ENCODE results near the gene NOL9. TPM values are rescaled to one million over a fixed set of nuclear protein-coding genes. Genes with fewer than 3 reads are reported as not detected.

The NOL9 gene
- total RNA-seq, 1 donor from 2014 or later = 48.0 TPM

DNA sequence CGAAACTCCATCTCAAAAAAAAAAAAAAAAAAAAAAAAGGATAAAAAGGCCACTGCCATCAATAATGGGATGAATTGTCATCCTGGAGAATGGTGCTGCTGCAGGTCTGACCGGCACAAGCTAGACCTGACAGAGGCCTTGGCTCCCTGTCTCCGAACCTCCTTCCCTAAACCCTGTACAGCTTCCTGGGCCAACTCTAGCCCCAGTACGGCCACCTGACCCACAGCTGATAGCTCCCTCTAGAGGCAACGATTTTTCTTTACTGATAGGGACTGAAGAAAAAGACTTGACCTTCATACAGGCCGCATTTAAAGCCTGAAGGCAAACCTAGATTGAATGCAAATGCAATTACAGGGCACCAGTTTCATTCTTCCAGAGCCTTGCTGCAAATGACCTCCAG, 30.7 kb downstream of the NOL9 start:
- peak overlapping the region; percentile 43 for H3K27ac Mint-ChIP-seq
- no peak overlapping the region for H3K4me3 Mint-ChIP-seq
- DNase-seq (ENCODE audit: low spot score) = peak; percentile 64
- Histone ChIP-seq H3F3A (ENCODE audit: low read depth) (peaks cover 39% of the 10 kb centered on the region), H3K27ac (no peak overlapping the region), H3K9ac (no peak overlapping the region), H3K79me2 (ENCODE audit: low read depth) (no peaks in the 10 kb centered on the region), H3K27me3 (no peaks in the 10 kb centered on the region), H3K9me3 (ENCODE audit: low read depth) (no peaks in the 10 kb centered on the region), H3K36me3 (no peaks in the 10 kb centered on the region), H3K4me3 (no peak overlapping the region), H3K4me1 (peaks cover 19% of the 10 kb centered on the region), H3K4me2 (no peak overlapping the region), H4K20me1 (ENCODE audit: low read depth) (peaks cover 14% of the 10 kb centered on the region), H2AFZ (replicated peaks) (no peak overlapping the region)
- H3K4me1 Mint-ChIP-seq = peaks cover 35% of the 10 kb centered on the region
- TF ChIP-seq, protein P1, sequence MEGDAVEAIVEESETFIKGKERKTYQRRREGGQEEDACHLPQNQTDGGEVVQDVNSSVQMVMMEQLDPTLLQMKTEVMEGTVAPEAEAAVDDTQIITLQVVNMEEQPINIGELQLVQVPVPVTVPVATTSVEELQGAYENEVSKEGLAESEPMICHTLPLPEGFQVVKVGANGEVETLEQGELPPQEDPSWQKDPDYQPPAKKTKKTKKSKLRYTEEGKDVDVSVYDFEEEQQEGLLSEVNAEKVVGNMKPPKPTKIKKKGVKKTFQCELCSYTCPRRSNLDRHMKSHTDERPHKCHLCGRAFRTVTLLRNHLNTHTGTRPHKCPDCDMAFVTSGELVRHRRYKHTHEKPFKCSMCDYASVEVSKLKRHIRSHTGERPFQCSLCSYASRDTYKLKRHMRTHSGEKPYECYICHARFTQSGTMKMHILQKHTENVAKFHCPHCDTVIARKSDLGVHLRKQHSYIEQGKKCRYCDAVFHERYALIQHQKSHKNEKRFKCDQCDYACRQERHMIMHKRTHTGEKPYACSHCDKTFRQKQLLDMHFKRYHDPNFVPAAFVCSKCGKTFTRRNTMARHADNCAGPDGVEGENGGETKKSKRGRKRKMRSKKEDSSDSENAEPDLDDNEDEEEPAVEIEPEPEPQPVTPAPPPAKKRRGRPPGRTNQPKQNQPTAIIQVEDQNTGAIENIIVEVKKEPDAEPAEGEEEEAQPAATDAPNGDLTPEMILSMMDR (IDR thresholded peaks at IDR 0.05) = peak; percentile 69
- TF ChIP-seq EZH2 (IDR thresholded peaks at IDR 0.05) = no peak
- H3K27me3 Mint-ChIP-seq (ENCODE audit: insufficient read depth, low read depth) = peaks cover 3% of the 10 kb centered on the region
- H3K9me3 Mint-ChIP-seq = no peaks in the 10 kb centered on the region
- H3K36me3 Mint-ChIP-seq = peaks cover 12% of the 10 kb centered on the region

GRCh38 chr1:6521536-6521935, 32.8 kb downstream of the NOL9 start:
- Histone ChIP-seq H3K4me2 (no peak overlapping the region), H2AFZ (replicated peaks) (no peak overlapping the region), H3K27me3 (no peaks in the 10 kb centered on the region), H3K4me3 (no peak overlapping the region), H4K20me1 (ENCODE audit: low read depth) (peaks cover 14% of the 10 kb centered on the region), H3K36me3 (no peaks in the 10 kb centered on the region), H3F3A (ENCODE audit: low read depth) (peaks cover 39% of the 10 kb centered on the region), H3K4me1 (peaks cover 19% of the 10 kb centered on the region), H3K27ac (no peak overlapping the region), H3K9me3 (ENCODE audit: low read depth) (no peaks in the 10 kb centered on the region), H3K9ac (no peak overlapping the region), H3K79me2 (ENCODE audit: low read depth) (no peaks in the 10 kb centered on the region)
- H3K4me1 Mint-ChIP-seq = peaks cover 40% of the 10 kb centered on the region
- H3K27ac Mint-ChIP-seq = peak overlapping the region; percentile 39
- no peak for DNase-seq (ENCODE audit: low spot score)
- H3K9me3 Mint-ChIP-seq = no peaks in the 10 kb centered on the region
- H3K36me3 Mint-ChIP-seq = peaks cover 2% of the 10 kb centered on the region
- TF ChIP-seq EZH2phosphoT487 (IDR thresholded peaks at IDR 0.05) = no peak
- no peak for TF ChIP-seq EZH2 (IDR thresholded peaks at IDR 0.05)
- TF ChIP-seq, protein P1 (IDR thresholded peaks at IDR 0.05) = no peak
- peaks cover under 1% of the 10 kb centered on the region for H3K27me3 Mint-ChIP-seq (ENCODE audit: insufficient read depth, low read depth)
- peak overlapping the region; percentile 1 for H3K4me3 Mint-ChIP-seq

DNA sequence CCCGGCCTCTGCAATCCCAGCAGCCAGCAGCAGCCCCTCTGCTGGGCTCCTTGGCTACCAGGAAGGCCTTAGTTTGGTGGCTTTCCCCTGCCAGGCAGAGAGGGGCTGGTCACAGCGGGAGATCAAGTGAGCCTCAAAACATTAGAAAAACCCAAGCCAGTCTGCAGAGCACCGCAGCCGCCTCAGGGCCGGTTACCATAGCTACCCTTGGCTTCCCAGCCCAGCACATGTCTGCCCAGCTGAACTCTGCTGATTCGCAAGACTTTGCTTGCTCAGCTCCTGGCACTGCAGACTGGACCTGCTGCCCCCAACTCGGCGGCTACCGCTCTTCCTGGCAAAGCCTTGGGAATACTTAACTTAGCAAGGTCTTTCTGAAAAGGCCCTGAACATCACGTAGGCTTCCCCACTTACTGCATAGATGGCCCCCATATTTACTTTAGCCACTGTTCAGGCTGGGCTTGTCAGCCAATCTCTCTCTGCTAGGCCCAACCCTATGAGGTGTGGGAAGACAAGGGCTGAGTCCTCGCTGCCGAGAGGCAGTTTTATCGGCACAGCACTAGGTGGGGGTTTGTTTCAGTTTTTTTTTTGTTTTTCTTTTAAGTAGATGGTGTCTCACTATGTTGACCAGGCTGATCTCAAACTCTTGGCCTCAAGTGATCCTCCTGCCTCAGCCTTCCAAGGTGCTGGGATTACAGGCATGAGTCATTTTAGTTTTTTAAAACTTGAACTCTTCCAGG, 34.2 kb downstream of the NOL9 start:
- H3K79me2 ChIP-seq (ENCODE audit: low read depth) = no peaks in the 10 kb centered on the region
- Mint-ChIP-seq H3K9me3 (no peaks in the 10 kb centered on the region), H3K4me1 (peaks cover 40% of the 10 kb centered on the region), H3K27ac (peak overlapping the region; percentile 94), H3K27me3 (ENCODE audit: insufficient read depth, low read depth) (no peaks in the 10 kb centered on the region), H3K4me3 (peak overlapping the region; percentile 64), H3K36me3 (no peaks in the 10 kb centered on the region)
- H3K27me3 ChIP-seq = no peaks in the 10 kb centered on the region
- no peak overlapping the region for H3K9ac ChIP-seq
- no peaks in the 10 kb centered on the region for H3K36me3 ChIP-seq
- H3K4me3 ChIP-seq = no peak overlapping the region
- peak; percentile 91 for DNase-seq (ENCODE audit: low spot score)
- H3K4me1 ChIP-seq = peaks cover 19% of the 10 kb centered on the region
- TF ChIP-seq EZH2phosphoT487 (IDR thresholded peaks at IDR 0.05) (no peak), EZH2 (IDR thresholded peaks at IDR 0.05) (no peak)
- TF ChIP-seq, protein P1 (IDR thresholded peaks at IDR 0.05) = no peak
- peaks cover 14% of the 10 kb centered on the region for H4K20me1 ChIP-seq (ENCODE audit: low read depth)
- peaks cover 39% of the 10 kb centered on the region for H3F3A ChIP-seq (ENCODE audit: low read depth)
- no peak overlapping the region for H2AFZ ChIP-seq (replicated peaks)
- H3K27ac ChIP-seq = peak overlapping the region; percentile 68
- H3K9me3 ChIP-seq (ENCODE audit: low read depth) = no peaks in the 10 kb centered on the region
- H3K4me2 ChIP-seq = peak overlapping the region; percentile 39

All from neural progenitor cell (in vitro differentiated cells).